Pancreas (tissue), 10 donors: ENCODE measurements around the gene MYL12A. TPM values are rescaled to one million over a fixed set of nuclear protein-coding genes. Genes with fewer than 3 reads are reported as not detected.

Source experiments
- ATAC-seq, 4 donors: fragments of 200-7000 bp; cut with Tn5 transposase; one replicate each; pipeline versions ENCODE4 v1.8.0 to v1.9.1; 2020; ENCODE audit warnings: mild to moderate bottlenecking in 4 of 4, moderate library complexity in 4 of 4
- DNase-seq, 6 donors: peaks; one replicate each; pipeline ENCODE4 v3.0.0-alpha.2; 2020
- FAIRE-seq: peaks from 2 replicates; lab custom pipeline; 2012; peaks lifted over from hg19 to GRCh38; lab: Jason Lieb, UNC
- H3K27ac ChIP-seq, 4 donors: fragments of 200-600 bp; sonication (generic); 1 replicate in 3 of 4; 2 replicates in 1 of 4; pipeline versions ENCODE4 v1.5.0 to v1.8.0; 2020
- H3K27me3 ChIP-seq, 4 donors: fragments of 200-600 bp; one replicate each; pipeline ENCODE4 v1.8.0; 2021
- H3K36me3 ChIP-seq, 3 donors: fragments of 200-600 bp; sonication (generic) in 1 of 3; one replicate each; pipeline versions ENCODE4 v1.5.0 to v1.8.0; 2020 to 2021
- H3K4me1 ChIP-seq, 3 donors: fragments of 200-600 bp; one replicate each; pipeline ENCODE4 v1.8.0; 2021
- H3K4me3 ChIP-seq, 4 donors: fragments of 200-600 bp; sonication (generic) in 2 of 4; one replicate each; pipeline versions ENCODE4 v1.5.0 to v1.8.0; 2020 to 2021
- H3K9me3 ChIP-seq, 4 donors: fragments of 200-600 bp; one replicate each; pipeline ENCODE4 v1.8.0; 2021
- WGBS, 2 donors: extraction: QIAGEN DNeasy Blood & Tissue Kit; methylation state at CpG; one replicate each; pipeline ENCODE4 v1.1.7; 2013; 5-methylcytosine and 5-hydroxymethylcytosine counted together
- intact Hi-C, 3 donors: fragments of 100-400 bp; cut with DNase I; formaldehyde crosslinking; loops; one replicate each; pipeline versions ENCODE4 v1.11.1 to v1.14.2; 2022
- polyA plus RNA-seq, 2 donors: library from polyadenylated mRNA; stranded (reverse); fragments of 200-250 nt; gene quantifications; one replicate each; pipeline ENCODE4 v1.2.3, GENCODE V29; 2013
- total RNA-seq, 6 donors: library from RNA; stranded (reverse); fragmentation: NEBNext Ultra II Directional in 4 of 6; extraction: Animal tissue kit (Norgen Biotek cat#: 25700) in 4 of 6; gene quantifications; one replicate each; pipeline versions ENCODE4 v1.2.1 to v1.2.4, GENCODE V29; 2021 to 2023
- TF ChIP-seq, protein P1 (sequence below), 4 donors: fragments of 200-600 bp; sonication (generic) in 3 of 4; IDR thresholded peaks; one replicate each; pipeline versions ENCODE4 v1.5.0 to v1.8.0; 2021; ENCODE audit warnings: antibody characterized with exemption in 4 of 4
- donor health status: healthy with polysubstance abuse.
- donor health status: DM: no; HTN: no; CAD: no; lungs with moderate emphysema.
- donor health status: DM: no; HTN: no; CAD: no.
- donor health status: control.
- donor health status: control.
- donor health status: Bipolar disorder and iron deficiency.
- donor health status: DM: yes; HTN: yes; CAD: no.
- donor health status: DM: no; HTN: no; CAD: no.
- donor health status: DM: no; HTN: no; CAD: no.
- donor health status: DM: yes; HTN: yes; CAD: no.

Gene MYL12A
- total and polyA plus RNA-seq, 8 donors, result 89.6 to 203 (median 116) TPM

DNA sequence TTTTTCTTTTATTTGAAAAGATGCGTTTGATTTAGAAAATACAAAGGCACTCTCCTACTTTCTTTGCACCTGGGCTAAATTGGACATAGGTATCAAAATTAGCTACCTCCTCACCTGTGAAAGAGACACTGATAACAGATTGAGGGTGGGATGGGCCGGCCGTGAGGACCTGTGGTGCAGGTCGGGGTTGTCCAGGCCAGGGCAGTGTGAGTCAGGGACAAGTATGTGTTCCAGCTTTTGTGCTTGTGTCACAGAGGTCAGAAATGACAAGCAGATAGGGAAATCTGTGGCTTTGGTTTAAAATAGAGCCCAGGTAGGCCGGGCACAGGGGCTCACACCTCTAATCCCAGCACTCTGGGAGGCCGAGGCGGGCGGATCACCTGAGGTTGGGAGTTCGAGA lies 36.9 kb downstream of the MYL12A start:
- WGBS, 2 donors, result 80 to 82% methylated on average over 9 of the region's 9 CpGs
- no peak overlapping the region for H3K4me3 ChIP-seq
- no peak for FAIRE-seq

DNA sequence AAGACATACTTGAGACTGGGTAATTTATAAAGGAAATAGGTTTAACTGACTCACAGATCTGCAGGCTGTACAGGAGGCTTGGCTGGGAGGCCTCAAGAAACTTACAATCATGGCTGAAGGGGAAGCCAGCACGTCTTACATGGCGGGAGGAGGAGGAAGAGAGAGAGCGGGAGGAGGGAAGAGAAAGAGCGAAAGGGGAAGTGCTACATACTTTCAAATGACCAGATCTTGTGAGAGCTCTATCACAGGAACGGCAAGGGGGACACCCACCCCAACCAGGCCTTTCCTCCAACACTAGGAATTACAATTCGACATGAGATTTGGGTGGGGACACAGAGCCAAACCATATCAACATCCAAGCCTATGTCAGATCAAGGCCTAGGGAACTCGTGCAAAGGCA lies 38.6 kb downstream of the MYL12A start:
- 83 to 97% methylated on average over 7 of the region's 7 CpGs for WGBS, 2 donors
- Histone ChIP-seq H3K36me3 (no peaks in the 10 kb centered on the region), H3K27ac (no peak overlapping the region), H3K9me3 (no peaks in the 10 kb centered on the region), H3K27me3 (no peaks in the 10 kb centered on the region), H3K4me1 (no peaks in the 10 kb centered on the region), H3K4me3 (no peak overlapping the region)
- FAIRE-seq (no peak), DNase-seq (no peak), ATAC-seq (no peak)
- intact Hi-C loops, result loop anchor here (5.0 to 10.0 kb wide), 4 partner anchors 169 to 719 kb away; partner anchors contain the start of gene TGIF1 (in 1 of the 3)
- TF ChIP-seq, protein P1, sequence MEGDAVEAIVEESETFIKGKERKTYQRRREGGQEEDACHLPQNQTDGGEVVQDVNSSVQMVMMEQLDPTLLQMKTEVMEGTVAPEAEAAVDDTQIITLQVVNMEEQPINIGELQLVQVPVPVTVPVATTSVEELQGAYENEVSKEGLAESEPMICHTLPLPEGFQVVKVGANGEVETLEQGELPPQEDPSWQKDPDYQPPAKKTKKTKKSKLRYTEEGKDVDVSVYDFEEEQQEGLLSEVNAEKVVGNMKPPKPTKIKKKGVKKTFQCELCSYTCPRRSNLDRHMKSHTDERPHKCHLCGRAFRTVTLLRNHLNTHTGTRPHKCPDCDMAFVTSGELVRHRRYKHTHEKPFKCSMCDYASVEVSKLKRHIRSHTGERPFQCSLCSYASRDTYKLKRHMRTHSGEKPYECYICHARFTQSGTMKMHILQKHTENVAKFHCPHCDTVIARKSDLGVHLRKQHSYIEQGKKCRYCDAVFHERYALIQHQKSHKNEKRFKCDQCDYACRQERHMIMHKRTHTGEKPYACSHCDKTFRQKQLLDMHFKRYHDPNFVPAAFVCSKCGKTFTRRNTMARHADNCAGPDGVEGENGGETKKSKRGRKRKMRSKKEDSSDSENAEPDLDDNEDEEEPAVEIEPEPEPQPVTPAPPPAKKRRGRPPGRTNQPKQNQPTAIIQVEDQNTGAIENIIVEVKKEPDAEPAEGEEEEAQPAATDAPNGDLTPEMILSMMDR (IDR thresholded peaks at IDR 0.05), result no peak

More for the DNA sequence above, 36.9 kb downstream of the MYL12A start:
- Histone ChIP-seq H3K9me3 (no peaks in the 10 kb centered on the region), H3K36me3 (no peaks in the 10 kb centered on the region), H3K27me3 (no peaks in the 10 kb centered on the region), H3K27ac (no peak overlapping the region), H3K4me1 (no peaks in the 10 kb centered on the region)
- ATAC-seq (no peak), DNase-seq (peak in 1 of 6 donors; percentile 30)
- intact Hi-C loops, result loop anchor here in 2 of 3 donors (5.0 to 10.0 kb wide), 4 partner anchors 170 to 720 kb away; partner anchors contain the start of gene TGIF1 (in 1 of the 2)
- TF ChIP-seq, protein P1 (IDR thresholded peaks at IDR 0.05), result no peak

DNA sequence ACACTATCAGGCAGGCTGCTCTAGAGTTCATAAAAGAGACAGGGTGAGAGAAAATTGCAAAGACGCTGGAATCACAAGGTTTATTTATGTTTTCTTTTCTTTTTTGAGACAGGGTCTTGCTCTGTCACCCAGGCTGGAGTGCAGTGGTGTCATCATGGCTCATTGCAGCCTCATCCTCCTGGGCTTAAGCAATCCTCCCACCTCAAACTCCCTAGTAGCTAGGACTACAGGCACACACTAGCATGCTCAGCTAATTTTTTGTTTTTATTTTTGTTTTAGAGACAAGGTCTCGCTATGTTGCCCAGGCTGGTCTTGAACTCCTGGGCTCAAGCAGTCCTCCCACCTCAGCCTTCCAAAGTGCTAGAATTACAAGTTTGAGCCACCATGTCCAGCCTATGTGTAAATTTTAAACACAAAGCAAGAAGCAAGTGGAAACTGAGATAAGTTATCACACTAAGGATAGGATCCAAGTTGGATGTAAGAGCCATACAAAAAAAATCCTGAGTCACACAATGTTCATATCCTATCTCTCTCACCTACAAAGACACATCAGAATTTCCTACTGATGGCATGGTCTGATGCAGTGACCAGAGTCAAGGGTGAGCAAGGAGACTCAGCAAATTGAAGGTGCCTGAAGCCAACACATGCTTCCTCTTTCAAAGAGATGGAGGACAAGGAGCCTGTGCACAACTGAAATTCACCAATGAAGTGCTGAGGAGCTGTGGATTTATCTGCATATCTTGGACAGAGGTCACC lies 45.8 kb downstream of the MYL12A start:
- peaks cover 0 to 5% (median 0%) of the 10 kb centered on the region in 3 donors for H3K4me1 ChIP-seq
- no peak for FAIRE-seq
- 88 to 93% methylated on average over 2 of the region's 2 CpGs for WGBS, 2 donors
- TF ChIP-seq, protein P1 (IDR thresholded peaks at IDR 0.05), result no peak
- H3K27ac ChIP-seq, result peak overlapping the region in 2 of 4 donors; percentile 74 to 75
- no peak overlapping the region for H3K4me3 ChIP-seq
- H3K27me3 ChIP-seq, result no peaks in the 10 kb centered on the region
- H3K36me3 ChIP-seq, result no peaks in the 10 kb centered on the region
- ATAC-seq, result peak in 2 of 4 donors; percentile 32 to 38
- H3K9me3 ChIP-seq, result peaks cover 0 to 3% (median 0%) of the 10 kb centered on the region in 4 donors
- peak in 1 of 6 donors; percentile 21 for DNase-seq
- intact Hi-C loops, result loop anchor here in 1 of 3 donors (10.0 kb wide), 1 partner anchor 301 kb away; no protein-coding TSS in a partner anchor

DNA sequence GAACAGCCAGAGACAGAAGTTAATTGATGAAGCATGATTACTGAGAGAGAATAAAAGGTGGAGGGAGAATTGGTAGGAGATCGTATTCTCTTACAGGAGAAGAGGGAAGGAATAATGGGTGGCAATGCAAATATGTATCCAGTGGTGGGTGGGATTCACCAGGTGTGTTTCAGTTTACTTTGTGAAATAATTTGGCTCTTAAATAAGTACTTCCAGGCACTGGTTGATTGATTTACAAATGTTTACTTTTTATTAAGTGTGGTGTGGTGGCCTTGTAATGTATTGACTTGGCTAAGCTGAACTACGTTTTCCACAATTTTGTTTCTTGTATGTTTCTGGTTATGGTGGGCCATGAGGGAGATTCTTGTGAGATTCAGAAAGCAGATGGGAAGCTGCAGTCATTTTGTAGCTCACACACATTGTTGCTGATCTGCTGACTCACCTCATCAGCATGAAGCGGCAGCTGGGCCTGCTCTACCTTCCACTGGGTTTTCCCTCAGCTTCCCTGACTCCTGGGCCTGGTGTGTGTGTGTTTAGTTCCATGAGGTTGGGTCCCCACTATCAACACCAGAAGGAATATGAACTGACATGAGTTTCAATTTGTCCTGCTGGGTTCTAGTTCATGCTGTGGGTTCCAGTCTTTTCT lies 47.0 kb downstream of the MYL12A start:
- TF ChIP-seq, protein P1 (IDR thresholded peaks at IDR 0.05), result no peak
- ATAC-seq, result peak in 3 of 4 donors; percentile 10 to 68 (median 63)
- intact Hi-C loops, result loop anchor here in 1 of 3 donors (10.0 kb wide), 1 partner anchor 300 kb away; no protein-coding TSS in a partner anchor
- Histone ChIP-seq H3K27ac (peak overlapping the region in 2 of 4 donors; percentile 74 to 75), H3K4me3 (no peak overlapping the region), H3K4me1 (peaks cover 0 to 5% (median 0%) of the 10 kb centered on the region in 3 donors), H3K36me3 (no peaks in the 10 kb centered on the region), H3K9me3 (peaks cover 0 to 3% (median 0%) of the 10 kb centered on the region in 4 donors), H3K27me3 (no peaks in the 10 kb centered on the region)
- 36 to 38% methylated on average over 3 of the region's 3 CpGs for WGBS, 2 donors
- DNase-seq, result peak in 2 of 6 donors; percentile 21 to 39
- no peak for FAIRE-seq
